Hepatocyte (in vitro differentiated cells): ENCODE measurements around the gene TBCEL.

Experiments used
- EZH2 ChIP-seq: fragments of 200-600 bp; sonication (generic); IDR thresholded peaks from 2 replicates; pipeline ENCODE4 v1.6.1; 2016; ENCODE audit warnings: antibody characterized with exemption, mild to moderate bottlenecking, borderline replicate concordance
- EZH2phosphoT487 ChIP-seq: fragments of 200-600 bp; sonication (generic); IDR thresholded peaks from one replicate; pipeline ENCODE4 v1.6.1; 2018; ENCODE audit warnings: antibody characterized with exemption, mild to moderate bottlenecking, low read depth, moderate library complexity; ENCODE audit not compliant: unreplicated experiment, severe bottlenecking
- TF ChIP-seq, protein P1 (sequence below): fragments of 200-600 bp; sonication (generic); IDR thresholded peaks from 2 replicates; pipeline ENCODE4 v1.5.1; 2016; ENCODE audit warnings: antibody characterized with exemption, mild to moderate bottlenecking; ENCODE audit not compliant: poor library complexity

DNA sequence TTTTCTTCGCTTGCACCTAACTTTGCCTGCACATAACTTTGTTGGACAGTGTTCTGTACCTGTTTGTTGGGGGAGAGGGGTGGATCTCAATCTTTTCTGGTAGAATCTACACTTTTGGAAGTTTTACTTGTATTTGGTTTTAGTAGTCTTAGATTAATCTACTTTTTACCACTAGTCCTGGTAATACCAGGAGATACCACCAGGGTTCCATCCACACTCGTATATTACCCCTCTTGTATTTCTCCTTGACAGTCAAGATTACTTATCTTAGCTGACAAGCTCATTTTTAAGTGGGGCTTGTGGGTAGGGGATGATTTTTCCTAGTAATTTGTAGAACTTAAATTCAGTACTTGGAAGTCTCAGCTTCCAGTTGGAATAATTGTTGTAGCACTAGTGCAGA, 39.8 kb downstream of the TBCEL start:
- TF ChIP-seq, protein P1, sequence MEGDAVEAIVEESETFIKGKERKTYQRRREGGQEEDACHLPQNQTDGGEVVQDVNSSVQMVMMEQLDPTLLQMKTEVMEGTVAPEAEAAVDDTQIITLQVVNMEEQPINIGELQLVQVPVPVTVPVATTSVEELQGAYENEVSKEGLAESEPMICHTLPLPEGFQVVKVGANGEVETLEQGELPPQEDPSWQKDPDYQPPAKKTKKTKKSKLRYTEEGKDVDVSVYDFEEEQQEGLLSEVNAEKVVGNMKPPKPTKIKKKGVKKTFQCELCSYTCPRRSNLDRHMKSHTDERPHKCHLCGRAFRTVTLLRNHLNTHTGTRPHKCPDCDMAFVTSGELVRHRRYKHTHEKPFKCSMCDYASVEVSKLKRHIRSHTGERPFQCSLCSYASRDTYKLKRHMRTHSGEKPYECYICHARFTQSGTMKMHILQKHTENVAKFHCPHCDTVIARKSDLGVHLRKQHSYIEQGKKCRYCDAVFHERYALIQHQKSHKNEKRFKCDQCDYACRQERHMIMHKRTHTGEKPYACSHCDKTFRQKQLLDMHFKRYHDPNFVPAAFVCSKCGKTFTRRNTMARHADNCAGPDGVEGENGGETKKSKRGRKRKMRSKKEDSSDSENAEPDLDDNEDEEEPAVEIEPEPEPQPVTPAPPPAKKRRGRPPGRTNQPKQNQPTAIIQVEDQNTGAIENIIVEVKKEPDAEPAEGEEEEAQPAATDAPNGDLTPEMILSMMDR = peak; percentile 19
- TF ChIP-seq EZH2 = no peak
- no peak for TF ChIP-seq EZH2phosphoT487
